WTC11 (cell line): ENCODE results near the gene SYNRG. TPM values are rescaled to one million over a fixed set of nuclear protein-coding genes. Genes with fewer than 3 reads are reported as not detected.

Experiments used
- ATAC-seq: fragments of 200-7000 bp; cut with Tn5 transposase; 2 replicates; pipeline ENCODE4 v1.10.0; 2021; ENCODE audit warnings: mild to moderate bottlenecking, moderate library complexity
- CTCF ChIA-PET: fragments of 300-600 bp; sonication (Branson Sonifier 250); formaldehyde crosslinking; loops from one replicate; lab custom pipeline; 2021; ENCODE audit warnings: antibody characterized with exemption; lab: Charles Lee
- POLR2A ChIA-PET: fragments of 350-600 bp; sonication (Branson Sonifier 250); formaldehyde crosslinking; loops from one replicate; lab custom pipeline; 2021; ENCODE audit warnings: antibody characterized with exemption; lab: Charles Lee
- DNase-seq: peaks from one replicate; pipeline ENCODE4 v3.0.0; 2021; ENCODE audit warnings: low spot score
- H3K27ac Mint-ChIP-seq: 2 replicates; pipeline ENCODE4 v1.8.0; 2021; ENCODE audit warnings: mixed read lengths
- H3K27me3 Mint-ChIP-seq: 2 replicates; pipeline ENCODE4 v1.8.0; 2021; ENCODE audit warnings: low read depth, mild to moderate bottlenecking, moderate library complexity, mixed read lengths
- H3K36me3 Mint-ChIP-seq: 2 replicates; pipeline ENCODE4 v1.8.0; 2021; ENCODE audit warnings: mixed read lengths
- H3K4me1 Mint-ChIP-seq: 2 replicates; pipeline ENCODE4 v1.8.0; 2022; ENCODE audit warnings: mixed read lengths
- H3K4me3 Mint-ChIP-seq: 2 replicates; pipeline ENCODE4 v1.8.0; 2021; ENCODE audit warnings: mild to moderate bottlenecking, moderate library complexity, mixed read lengths
- H3K9me3 Mint-ChIP-seq: 2 replicates; pipeline ENCODE4 v1.8.0; 2021; ENCODE audit warnings: mixed read lengths
- NFYB ChIP-seq: sonication (generic); formaldehyde crosslinking; conservative IDR thresholded peaks from 2 replicates; pipeline ENCODE4 v1.8.0; 2022; ENCODE audit warnings: low read depth, missing genetic modification reagents
- PRRX2 ChIP-seq: fragments of 250-450 bp; sonication (Bioruptor Pico); IDR thresholded peaks from 2 replicates; pipeline ENCODE4 v1.8.0; 2021; ENCODE audit warnings: mild to moderate bottlenecking
- RELA ChIP-seq: sonication (generic); formaldehyde crosslinking; IDR thresholded peaks from 2 replicates; pipeline ENCODE4 v1.8.1; 2022; ENCODE audit warnings: missing genetic modification reagents, mild to moderate bottlenecking, borderline replicate concordance
- RORB ChIP-seq: fragments of 250-450 bp; sonication (Bioruptor Pico); IDR thresholded peaks from 2 replicates; pipeline ENCODE4 v1.9.0; 2021; ENCODE audit warnings: mild to moderate bottlenecking
- SMAD3 ChIP-seq: sonication (generic); formaldehyde crosslinking; IDR thresholded peaks from 2 replicates; pipeline ENCODE4 v1.8.0; 2022; ENCODE audit warnings: missing genetic modification reagents, mild to moderate bottlenecking, borderline replicate concordance
- SOX15 ChIP-seq: fragments of 250-450 bp; sonication (Bioruptor Pico); IDR thresholded peaks from 2 replicates; pipeline ENCODE4 v1.9.0; 2021; ENCODE audit warnings: mild to moderate bottlenecking
- TCF7 ChIP-seq: sonication (generic); formaldehyde crosslinking; IDR thresholded peaks from 2 replicates; pipeline ENCODE4 v1.8.0; 2022; ENCODE audit warnings: mild to moderate bottlenecking, low read depth, missing genetic modification reagents, moderate library complexity
- ZBTB21 ChIP-seq: sonication (generic); formaldehyde crosslinking; IDR thresholded peaks from 2 replicates; pipeline ENCODE4 v1.8.1; 2023; ENCODE audit warnings: mild to moderate bottlenecking, missing genetic modification reagents, borderline replicate concordance
- total RNA-seq: library from RNA; stranded (reverse); gene quantifications from 3 replicates; pipeline ENCODE4 v1.2.3, GENCODE V29; 2021
- TF ChIP-seq, protein P1 (sequence below): sonication (generic); formaldehyde crosslinking; IDR thresholded peaks from 2 replicates; pipeline ENCODE4 v1.8.1; 2023; ENCODE audit warnings: mild to moderate bottlenecking, moderate library complexity, missing genetic modification reagents
- TF ChIP-seq, protein P2 (sequence below): sonication (generic); formaldehyde crosslinking; IDR thresholded peaks from 2 replicates; pipeline ENCODE4 v1.8.1; 2023; ENCODE audit warnings: mild to moderate bottlenecking, missing genetic modification reagents
- TF ChIP-seq, protein P3 (sequence below): fragments of 250-450 bp; sonication (Bioruptor Pico); IDR thresholded peaks from 2 replicates; pipeline ENCODE4 v1.8.0; 2021; ENCODE audit warnings: mild to moderate bottlenecking
- TF ChIP-seq, protein P4 (sequence below): fragments of 250-450 bp; sonication (Bioruptor Pico); IDR thresholded peaks from 2 replicates; pipeline ENCODE4 v1.9.0; 2021; ENCODE audit warnings: mild to moderate bottlenecking
- TF ChIP-seq, protein P5 (sequence below): sonication (generic); formaldehyde crosslinking; IDR thresholded peaks from 2 replicates; pipeline ENCODE4 v1.8.0; 2023; ENCODE audit warnings: missing genetic modification reagents
- TF ChIP-seq, protein P6 (sequence below): fragments of 250-450 bp; sonication (Bioruptor Pico); conservative IDR thresholded peaks from 2 replicates; pipeline ENCODE4 v1.9.0; 2021; ENCODE audit warnings: mild to moderate bottlenecking
- TF ChIP-seq, protein P7 (sequence below): fragments of 250-450 bp; sonication (Bioruptor Pico); IDR thresholded peaks from 2 replicates; pipeline ENCODE4 v1.9.0; 2021; ENCODE audit warnings: mild to moderate bottlenecking, borderline replicate concordance
- TF ChIP-seq, protein P8 (sequence below): sonication (generic); formaldehyde crosslinking; conservative IDR thresholded peaks from 2 replicates; pipeline ENCODE4 v1.8.1; 2022; ENCODE audit warnings: mild to moderate bottlenecking, missing genetic modification reagents

SYNRG gene
- total RNA-seq, 1 experiment from 2014 or later: 31.3 TPM

DNA sequence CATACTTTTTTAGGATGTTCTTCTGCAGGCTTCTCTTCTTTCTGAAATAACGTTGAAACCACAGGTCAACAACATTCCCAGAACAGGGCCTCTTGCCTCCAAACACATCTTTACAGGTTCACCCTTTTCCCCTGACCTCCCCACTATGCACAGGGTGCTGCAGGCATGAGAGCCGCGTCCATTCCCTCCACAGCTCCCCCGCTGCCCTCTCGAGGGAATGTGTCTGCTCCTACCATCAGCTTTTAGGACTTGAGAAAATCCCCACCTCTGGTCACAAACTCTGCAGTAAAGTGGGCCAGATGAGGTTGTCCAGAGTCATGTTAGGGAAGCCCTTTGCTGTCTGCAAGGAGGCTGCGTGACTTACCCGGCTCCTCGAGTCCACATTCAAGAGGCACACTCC is 89.0 kb downstream of the SYNRG start:
- ATAC-seq (peak; percentile 57), DNase-seq (no peak)
- Mint-ChIP-seq H3K27ac (no peak overlapping the region), H3K4me1 (no peaks in the 10 kb centered on the region), H3K36me3 (peaks cover 25% of the 10 kb centered on the region), H3K27me3 (no peaks in the 10 kb centered on the region; the same call in 1 of the 2 replicates), H3K9me3 (no peaks in the 10 kb centered on the region), H3K4me3 (no peak overlapping the region)
- ChIA-PET CTCF (interaction anchor here (0.6 to 2.0 kb wide), 3 partner anchors 161 to 355 kb away, joined by 3 to 5 read pairs (median 4); no protein-coding TSS in a partner anchor), POLR2A (no interaction called here)
- TF ChIP-seq, protein P1, sequence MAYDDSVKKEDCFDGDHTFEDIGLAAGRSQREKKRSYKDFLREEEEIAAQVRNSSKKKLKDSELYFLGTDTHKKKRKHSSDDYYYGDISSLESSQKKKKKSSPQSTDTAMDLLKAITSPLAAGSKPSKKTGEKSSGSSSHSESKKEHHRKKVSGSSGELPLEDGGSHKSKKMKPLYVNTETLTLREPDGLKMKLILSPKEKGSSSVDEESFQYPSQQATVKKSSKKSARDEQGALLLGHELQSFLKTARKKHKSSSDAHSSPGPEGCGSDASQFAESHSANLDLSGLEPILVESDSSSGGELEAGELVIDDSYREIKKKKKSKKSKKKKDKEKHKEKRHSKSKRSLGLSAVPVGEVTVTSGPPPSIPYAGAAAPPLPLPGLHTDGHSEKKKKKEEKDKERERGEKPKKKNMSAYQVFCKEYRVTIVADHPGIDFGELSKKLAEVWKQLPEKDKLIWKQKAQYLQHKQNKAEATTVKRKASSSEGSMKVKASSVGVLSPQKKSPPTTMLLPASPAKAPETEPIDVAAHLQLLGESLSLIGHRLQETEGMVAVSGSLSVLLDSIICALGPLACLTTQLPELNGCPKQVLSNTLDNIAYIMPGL (CRISPR knock-in tag): no peak
- TF ChIP-seq, protein P2, sequence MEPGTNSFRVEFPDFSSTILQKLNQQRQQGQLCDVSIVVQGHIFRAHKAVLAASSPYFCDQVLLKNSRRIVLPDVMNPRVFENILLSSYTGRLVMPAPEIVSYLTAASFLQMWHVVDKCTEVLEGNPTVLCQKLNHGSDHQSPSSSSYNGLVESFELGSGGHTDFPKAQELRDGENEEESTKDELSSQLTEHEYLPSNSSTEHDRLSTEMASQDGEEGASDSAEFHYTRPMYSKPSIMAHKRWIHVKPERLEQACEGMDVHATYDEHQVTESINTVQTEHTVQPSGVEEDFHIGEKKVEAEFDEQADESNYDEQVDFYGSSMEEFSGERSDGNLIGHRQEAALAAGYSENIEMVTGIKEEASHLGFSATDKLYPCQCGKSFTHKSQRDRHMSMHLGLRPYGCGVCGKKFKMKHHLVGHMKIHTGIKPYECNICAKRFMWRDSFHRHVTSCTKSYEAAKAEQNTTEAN: no peak
- TF ChIP-seq RELA (CRISPR knock-in tag) (no peak), SOX15 (CRISPR knock-in tag) (no peak)

DNA sequence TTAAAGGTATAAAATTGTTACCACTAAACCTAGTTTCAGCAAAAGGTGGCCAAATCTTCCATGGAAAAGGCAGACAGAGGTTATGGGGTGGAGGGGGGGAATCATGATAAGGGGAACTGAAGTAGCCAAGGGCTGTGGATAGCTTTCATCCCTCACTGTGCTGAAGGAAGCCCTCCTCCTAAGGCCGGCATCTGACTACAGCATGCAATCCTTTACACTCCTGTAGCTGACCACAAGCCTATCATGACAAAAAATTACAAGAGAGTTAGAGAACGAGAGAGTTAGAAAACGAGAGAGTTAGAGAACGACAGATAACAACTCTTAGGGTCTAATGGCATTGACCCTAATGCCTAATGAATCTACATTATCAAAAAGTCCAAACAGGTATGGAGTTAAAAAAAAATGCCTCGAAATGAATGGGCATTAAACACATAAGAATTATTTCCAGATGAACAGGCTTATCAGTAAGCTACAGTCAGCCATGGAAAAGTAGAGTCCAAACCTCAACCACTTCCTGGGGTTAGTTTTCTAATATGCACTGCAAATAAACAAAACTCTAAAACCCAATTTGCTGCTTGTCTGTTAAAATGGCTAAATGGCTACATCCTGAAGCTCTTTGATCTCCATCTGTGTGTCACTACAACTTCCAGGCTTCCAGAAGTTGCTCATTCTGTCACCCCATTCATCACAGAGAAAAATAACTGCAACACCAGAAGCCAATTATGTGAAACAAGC is 89.8 kb downstream of the SYNRG start:
- POLR2A ChIA-PET: no interaction called here
- ATAC-seq: no peak
- CTCF ChIA-PET: interaction anchor here (1.1 to 2.0 kb wide), 2 partner anchors 146 to 297 kb away, joined by 4 to 5 read pairs; no protein-coding TSS in a partner anchor

More for the DNA sequence above, 89.8 kb downstream of the SYNRG start:
- Mint-ChIP-seq H3K36me3 (peaks cover 22% of the 10 kb centered on the region), H3K27me3 (no peaks in the 10 kb centered on the region; the same call in 1 of the 2 replicates), H3K4me1 (no peaks in the 10 kb centered on the region), H3K27ac (no peak overlapping the region), H3K4me3 (no peak overlapping the region), H3K9me3 (no peaks in the 10 kb centered on the region)
- TF ChIP-seq, protein P3, sequence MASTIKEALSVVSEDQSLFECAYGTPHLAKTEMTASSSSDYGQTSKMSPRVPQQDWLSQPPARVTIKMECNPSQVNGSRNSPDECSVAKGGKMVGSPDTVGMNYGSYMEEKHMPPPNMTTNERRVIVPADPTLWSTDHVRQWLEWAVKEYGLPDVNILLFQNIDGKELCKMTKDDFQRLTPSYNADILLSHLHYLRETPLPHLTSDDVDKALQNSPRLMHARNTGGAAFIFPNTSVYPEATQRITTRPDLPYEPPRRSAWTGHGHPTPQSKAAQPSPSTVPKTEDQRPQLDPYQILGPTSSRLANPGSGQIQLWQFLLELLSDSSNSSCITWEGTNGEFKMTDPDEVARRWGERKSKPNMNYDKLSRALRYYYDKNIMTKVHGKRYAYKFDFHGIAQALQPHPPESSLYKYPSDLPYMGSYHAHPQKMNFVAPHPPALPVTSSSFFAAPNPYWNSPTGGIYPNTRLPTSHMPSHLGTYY (CRISPR knock-in tag): no peak
- TF ChIP-seq SMAD3 (CRISPR knock-in tag) (no peak), ZBTB21 (CRISPR knock-in tag) (no peak), RELA (CRISPR knock-in tag) (no peak), TCF7 (CRISPR knock-in tag) (no peak), NFYB (no peak), RORB (no peak), PRRX2 (no peak)
- TF ChIP-seq, protein P4, sequence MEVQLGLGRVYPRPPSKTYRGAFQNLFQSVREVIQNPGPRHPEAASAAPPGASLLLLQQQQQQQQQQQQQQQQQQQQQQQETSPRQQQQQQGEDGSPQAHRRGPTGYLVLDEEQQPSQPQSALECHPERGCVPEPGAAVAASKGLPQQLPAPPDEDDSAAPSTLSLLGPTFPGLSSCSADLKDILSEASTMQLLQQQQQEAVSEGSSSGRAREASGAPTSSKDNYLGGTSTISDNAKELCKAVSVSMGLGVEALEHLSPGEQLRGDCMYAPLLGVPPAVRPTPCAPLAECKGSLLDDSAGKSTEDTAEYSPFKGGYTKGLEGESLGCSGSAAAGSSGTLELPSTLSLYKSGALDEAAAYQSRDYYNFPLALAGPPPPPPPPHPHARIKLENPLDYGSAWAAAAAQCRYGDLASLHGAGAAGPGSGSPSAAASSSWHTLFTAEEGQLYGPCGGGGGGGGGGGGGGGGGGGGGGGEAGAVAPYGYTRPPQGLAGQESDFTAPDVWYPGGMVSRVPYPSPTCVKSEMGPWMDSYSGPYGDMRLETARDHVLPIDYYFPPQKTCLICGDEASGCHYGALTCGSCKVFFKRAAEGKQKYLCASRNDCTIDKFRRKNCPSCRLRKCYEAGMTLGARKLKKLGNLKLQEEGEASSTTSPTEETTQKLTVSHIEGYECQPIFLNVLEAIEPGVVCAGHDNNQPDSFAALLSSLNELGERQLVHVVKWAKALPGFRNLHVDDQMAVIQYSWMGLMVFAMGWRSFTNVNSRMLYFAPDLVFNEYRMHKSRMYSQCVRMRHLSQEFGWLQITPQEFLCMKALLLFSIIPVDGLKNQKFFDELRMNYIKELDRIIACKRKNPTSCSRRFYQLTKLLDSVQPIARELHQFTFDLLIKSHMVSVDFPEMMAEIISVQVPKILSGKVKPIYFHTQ: no peak
- TF ChIP-seq, protein P5, sequence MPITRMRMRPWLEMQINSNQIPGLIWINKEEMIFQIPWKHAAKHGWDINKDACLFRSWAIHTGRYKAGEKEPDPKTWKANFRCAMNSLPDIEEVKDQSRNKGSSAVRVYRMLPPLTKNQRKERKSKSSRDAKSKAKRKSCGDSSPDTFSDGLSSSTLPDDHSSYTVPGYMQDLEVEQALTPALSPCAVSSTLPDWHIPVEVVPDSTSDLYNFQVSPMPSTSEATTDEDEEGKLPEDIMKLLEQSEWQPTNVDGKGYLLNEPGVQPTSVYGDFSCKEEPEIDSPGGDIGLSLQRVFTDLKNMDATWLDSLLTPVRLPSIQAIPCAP (CRISPR knock-in tag): no peak
- TF ChIP-seq, protein P6, sequence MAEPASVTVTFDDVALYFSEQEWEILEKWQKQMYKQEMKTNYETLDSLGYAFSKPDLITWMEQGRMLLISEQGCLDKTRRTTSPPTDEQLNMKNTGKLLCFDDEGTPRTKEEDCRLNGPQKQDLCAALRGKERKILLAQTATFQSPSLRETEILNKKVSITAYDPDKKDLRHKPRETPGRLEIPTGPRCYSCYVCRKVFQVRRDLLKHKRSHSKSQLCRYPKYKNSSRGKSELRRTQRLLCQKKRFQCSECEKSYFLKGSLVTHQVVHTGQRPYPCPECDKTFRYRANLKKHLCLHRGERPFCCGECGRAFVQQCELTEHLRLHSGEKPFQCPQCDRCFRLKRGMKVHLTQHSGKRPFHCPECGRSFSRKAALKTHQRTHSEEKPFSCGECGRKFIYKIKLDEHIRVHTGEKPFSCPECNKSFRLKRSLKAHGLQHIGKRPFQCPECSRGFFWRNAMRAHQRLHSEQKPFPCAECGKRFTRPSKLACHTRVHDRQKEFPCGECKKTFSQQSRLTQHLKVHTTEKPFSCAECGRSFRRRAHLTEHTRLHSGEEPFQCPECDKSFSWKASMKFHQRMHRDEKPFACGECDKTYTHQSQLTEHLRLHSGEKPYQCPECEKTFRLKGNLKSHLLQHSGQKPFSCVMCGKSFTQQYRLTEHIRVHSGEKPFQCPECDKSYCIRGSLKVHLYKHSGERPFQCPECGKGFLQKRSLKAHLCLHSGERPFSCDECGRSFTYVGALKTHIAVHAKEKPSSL (CRISPR knock-in tag): no peak
- TF ChIP-seq, protein P7, sequence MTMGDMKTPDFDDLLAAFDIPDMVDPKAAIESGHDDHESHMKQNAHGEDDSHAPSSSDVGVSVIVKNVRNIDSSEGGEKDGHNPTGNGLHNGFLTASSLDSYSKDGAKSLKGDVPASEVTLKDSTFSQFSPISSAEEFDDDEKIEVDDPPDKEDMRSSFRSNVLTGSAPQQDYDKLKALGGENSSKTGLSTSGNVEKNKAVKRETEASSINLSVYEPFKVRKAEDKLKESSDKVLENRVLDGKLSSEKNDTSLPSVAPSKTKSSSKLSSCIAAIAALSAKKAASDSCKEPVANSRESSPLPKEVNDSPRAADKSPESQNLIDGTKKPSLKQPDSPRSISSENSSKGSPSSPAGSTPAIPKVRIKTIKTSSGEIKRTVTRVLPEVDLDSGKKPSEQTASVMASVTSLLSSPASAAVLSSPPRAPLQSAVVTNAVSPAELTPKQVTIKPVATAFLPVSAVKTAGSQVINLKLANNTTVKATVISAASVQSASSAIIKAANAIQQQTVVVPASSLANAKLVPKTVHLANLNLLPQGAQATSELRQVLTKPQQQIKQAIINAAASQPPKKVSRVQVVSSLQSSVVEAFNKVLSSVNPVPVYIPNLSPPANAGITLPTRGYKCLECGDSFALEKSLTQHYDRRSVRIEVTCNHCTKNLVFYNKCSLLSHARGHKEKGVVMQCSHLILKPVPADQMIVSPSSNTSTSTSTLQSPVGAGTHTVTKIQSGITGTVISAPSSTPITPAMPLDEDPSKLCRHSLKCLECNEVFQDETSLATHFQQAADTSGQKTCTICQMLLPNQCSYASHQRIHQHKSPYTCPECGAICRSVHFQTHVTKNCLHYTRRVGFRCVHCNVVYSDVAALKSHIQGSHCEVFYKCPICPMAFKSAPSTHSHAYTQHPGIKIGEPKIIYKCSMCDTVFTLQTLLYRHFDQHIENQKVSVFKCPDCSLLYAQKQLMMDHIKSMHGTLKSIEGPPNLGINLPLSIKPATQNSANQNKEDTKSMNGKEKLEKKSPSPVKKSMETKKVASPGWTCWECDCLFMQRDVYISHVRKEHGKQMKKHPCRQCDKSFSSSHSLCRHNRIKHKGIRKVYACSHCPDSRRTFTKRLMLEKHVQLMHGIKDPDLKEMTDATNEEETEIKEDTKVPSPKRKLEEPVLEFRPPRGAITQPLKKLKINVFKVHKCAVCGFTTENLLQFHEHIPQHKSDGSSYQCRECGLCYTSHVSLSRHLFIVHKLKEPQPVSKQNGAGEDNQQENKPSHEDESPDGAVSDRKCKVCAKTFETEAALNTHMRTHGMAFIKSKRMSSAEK: no peak
- TF ChIP-seq, protein P8, sequence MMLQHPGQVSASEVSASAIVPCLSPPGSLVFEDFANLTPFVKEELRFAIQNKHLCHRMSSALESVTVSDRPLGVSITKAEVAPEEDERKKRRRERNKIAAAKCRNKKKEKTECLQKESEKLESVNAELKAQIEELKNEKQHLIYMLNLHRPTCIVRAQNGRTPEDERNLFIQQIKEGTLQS: no peak
- DNase-seq: no peak
